ENCODE data around the gene CDV3. TPM values are rescaled to one million over a fixed set of nuclear protein-coding genes. Genes with fewer than 3 reads are reported as not detected.

The CDV3 gene
- polyA plus RNA-seq, 1 experiment: 54.9 TPM

GRCh38 chr3:133592843-133593242, 19.4 kb downstream of the CDV3 start:
- no peak for TF ChIP-seq CTCF (IDR thresholded peaks at IDR 0.05; ENCODE audit: insufficient read depth, low read depth, low read length)
- no peak for DNase-seq (ENCODE audit: low read depth)
- POLR2A ChIA-PET: no interaction called here
- Histone ChIP-seq H3K27me3 (ENCODE audit: control insufficient read depth, insufficient read depth, low read length) (no peaks in the 10 kb centered on the region), H3K36me3 (ENCODE audit: control insufficient read depth, insufficient read depth, low read length) (peaks cover 4% of the 10 kb centered on the region), H3K4me3 (ENCODE audit: low read depth, low read length) (no peak overlapping the region)
- CTCF ChIA-PET: no interaction called here

- POLR2A ChIA-PET: no interaction called here
- no peak overlapping the region for H3K4me3 ChIP-seq (ENCODE audit: low read depth, low read length)
- CTCF ChIA-PET: no interaction called here
- DNase-seq (ENCODE audit: low read depth): no peak
- no peak for TF ChIP-seq CTCF (IDR thresholded peaks at IDR 0.05; ENCODE audit: insufficient read depth, low read depth, low read length)
- peaks cover 4% of the 10 kb centered on the region for H3K36me3 ChIP-seq (ENCODE audit: control insufficient read depth, insufficient read depth, low read length)
- no peaks in the 10 kb centered on the region for H3K27me3 ChIP-seq (ENCODE audit: control insufficient read depth, insufficient read depth, low read length)
These were observed 19.8 kb downstream of the CDV3 start for GRCh38 chr3:133593243-133593642.

- no peak for DNase-seq (ENCODE audit: low read depth)
- no peaks in the 10 kb centered on the region for H3K36me3 ChIP-seq (ENCODE audit: control insufficient read depth, insufficient read depth, low read length)
- ChIA-PET POLR2A (no interaction called here), CTCF (interaction anchor here (0.9 to 1.5 kb wide), 3 partner anchors 13 to 107 kb away, joined by 3 to 4 read pairs (median 4); no protein-coding TSS in a partner anchor)
- no peak overlapping the region for H3K4me3 ChIP-seq (ENCODE audit: low read depth, low read length)
- no peaks in the 10 kb centered on the region for H3K27me3 ChIP-seq (ENCODE audit: control insufficient read depth, insufficient read depth, low read length)
- no peak for TF ChIP-seq CTCF (IDR thresholded peaks at IDR 0.05; ENCODE audit: insufficient read depth, low read depth, low read length)
These were observed 21.9 kb downstream of the CDV3 start for GRCh38 chr3:133595341-133595740.

- ChIA-PET POLR2A (no interaction called here), CTCF (no interaction called here)
- Histone ChIP-seq H3K27me3 (ENCODE audit: control insufficient read depth, insufficient read depth, low read length) (no peaks in the 10 kb centered on the region), H3K4me3 (ENCODE audit: low read depth, low read length) (no peak overlapping the region), H3K36me3 (ENCODE audit: control insufficient read depth, insufficient read depth, low read length) (no peaks in the 10 kb centered on the region)
- no peak for DNase-seq (ENCODE audit: low read depth)
- no peak for TF ChIP-seq CTCF (IDR thresholded peaks at IDR 0.05; ENCODE audit: insufficient read depth, low read depth, low read length)
These were observed 24.9 kb downstream of the CDV3 start for GRCh38 chr3:133598405-133598804.

- ChIA-PET POLR2A (no interaction called here), CTCF (no interaction called here)
- TF ChIP-seq CTCF (IDR thresholded peaks at IDR 0.05; ENCODE audit: insufficient read depth, low read depth, low read length): no peak
- no peak for DNase-seq (ENCODE audit: low read depth)
- Histone ChIP-seq H3K36me3 (ENCODE audit: control insufficient read depth, insufficient read depth, low read length) (no peaks in the 10 kb centered on the region), H3K27me3 (ENCODE audit: control insufficient read depth, insufficient read depth, low read length) (no peaks in the 10 kb centered on the region), H3K4me3 (ENCODE audit: low read depth, low read length) (no peak overlapping the region)
These were observed 25.8 kb downstream of the CDV3 start for GRCh38 chr3:133599280-133599679.

Data from BJ (cell line).